Kidney epithelial cell (primary cell): ENCODE results near the gene EPM2AIP1. TPM values are rescaled to one million over a fixed set of nuclear protein-coding genes. Genes with fewer than 3 reads are reported as not detected.

Experiments used
- DNase-seq: peaks from one replicate; pipeline ENCODE4 v3.0.0-alpha.2; 2010; ENCODE audit warnings: low read depth
- H3K27me3 ChIP-seq: 2 replicates; pipeline ENCODE4 v1.6.0; 2011; ENCODE audit warnings: low read length; ENCODE audit not compliant: control insufficient read depth, insufficient read depth
- H3K36me3 ChIP-seq: 2 replicates; pipeline ENCODE4 v1.5.1; 2011; ENCODE audit warnings: low read length; ENCODE audit not compliant: control insufficient read depth, insufficient read depth
- H3K4me3 ChIP-seq: 2 replicates; pipeline ENCODE4 v1.5.1; 2011; ENCODE audit warnings: low read depth, mild to moderate bottlenecking, control low read depth, low read length
- total RNA-seq: library from RNA; depleted of rRNA; stranded (reverse); fragments of >200 nt; gene quantifications from 2 replicates; pipeline ENCODE4 v1.2.3, GENCODE V29; 2015
- TF ChIP-seq, protein P1 (sequence below): IDR thresholded peaks from 2 replicates; pipeline ENCODE4 v1.5.1; 2011; ENCODE audit warnings: mild to moderate bottlenecking, moderate library complexity, low read length, control low read depth, inconsistent platforms; ENCODE audit not compliant: insufficient read depth, poor library complexity, severe bottlenecking

EPM2AIP1 gene
- total RNA-seq, 1 donor from 2014 or later: 5.7 TPM

DNA sequence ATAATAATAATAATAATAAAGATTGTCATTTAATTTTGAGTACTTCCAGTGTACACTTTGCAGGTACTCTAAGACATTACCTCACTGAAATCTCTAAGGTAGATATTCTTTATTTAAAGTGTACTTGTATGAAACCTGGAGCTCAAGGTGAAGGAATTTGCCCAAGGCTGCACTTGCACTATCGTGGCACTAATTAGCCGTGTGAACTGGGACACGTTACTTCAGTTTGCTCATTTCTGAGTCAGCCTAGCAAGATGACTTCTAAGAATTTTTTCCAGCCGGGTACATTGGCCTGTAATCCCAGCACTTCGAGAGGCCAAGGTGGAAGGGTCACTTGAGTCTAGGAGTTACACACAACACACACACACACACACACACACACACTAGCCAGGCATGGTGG is 33.9 kb upstream of the EPM2AIP1 start:
- no peak for DNase-seq
- no peaks in the 10 kb centered on the region for H3K27me3 ChIP-seq
- H3K36me3 ChIP-seq: peaks cover 2% of the 10 kb centered on the region
- TF ChIP-seq, protein P1, sequence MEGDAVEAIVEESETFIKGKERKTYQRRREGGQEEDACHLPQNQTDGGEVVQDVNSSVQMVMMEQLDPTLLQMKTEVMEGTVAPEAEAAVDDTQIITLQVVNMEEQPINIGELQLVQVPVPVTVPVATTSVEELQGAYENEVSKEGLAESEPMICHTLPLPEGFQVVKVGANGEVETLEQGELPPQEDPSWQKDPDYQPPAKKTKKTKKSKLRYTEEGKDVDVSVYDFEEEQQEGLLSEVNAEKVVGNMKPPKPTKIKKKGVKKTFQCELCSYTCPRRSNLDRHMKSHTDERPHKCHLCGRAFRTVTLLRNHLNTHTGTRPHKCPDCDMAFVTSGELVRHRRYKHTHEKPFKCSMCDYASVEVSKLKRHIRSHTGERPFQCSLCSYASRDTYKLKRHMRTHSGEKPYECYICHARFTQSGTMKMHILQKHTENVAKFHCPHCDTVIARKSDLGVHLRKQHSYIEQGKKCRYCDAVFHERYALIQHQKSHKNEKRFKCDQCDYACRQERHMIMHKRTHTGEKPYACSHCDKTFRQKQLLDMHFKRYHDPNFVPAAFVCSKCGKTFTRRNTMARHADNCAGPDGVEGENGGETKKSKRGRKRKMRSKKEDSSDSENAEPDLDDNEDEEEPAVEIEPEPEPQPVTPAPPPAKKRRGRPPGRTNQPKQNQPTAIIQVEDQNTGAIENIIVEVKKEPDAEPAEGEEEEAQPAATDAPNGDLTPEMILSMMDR: no peak
- no peak overlapping the region for H3K4me3 ChIP-seq

DNA sequence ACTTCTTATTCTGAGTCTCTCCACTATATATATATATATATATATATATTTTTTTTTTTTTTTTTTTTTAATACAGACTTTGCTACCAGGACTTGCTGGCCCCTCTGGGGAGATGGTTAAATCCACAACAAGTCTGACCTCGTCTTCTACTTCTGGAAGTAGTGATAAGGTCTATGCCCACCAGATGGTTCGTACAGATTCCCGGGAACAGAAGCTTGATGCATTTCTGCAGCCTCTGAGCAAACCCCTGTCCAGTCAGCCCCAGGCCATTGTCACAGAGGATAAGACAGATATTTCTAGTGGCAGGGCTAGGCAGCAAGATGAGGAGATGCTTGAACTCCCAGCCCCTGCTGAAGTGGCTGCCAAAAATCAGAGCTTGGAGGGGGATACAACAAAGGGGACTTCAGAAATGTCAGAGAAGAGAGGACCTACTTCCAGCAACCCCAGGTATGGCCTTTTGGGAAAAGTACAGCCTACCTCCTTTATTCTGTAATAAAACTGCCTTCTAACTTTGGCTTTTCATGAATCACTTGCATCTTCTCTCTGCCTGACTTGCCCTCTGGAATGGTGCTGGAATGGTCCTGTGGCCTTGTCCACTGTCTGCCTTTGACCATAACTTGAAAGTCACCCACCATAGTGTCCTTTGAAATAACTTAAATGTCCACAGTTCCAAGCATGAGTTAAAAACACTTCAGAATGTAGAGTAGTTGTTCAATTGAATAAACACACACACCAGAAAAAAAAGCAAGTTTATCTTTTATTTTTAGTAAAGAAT is 32.8 kb upstream of the EPM2AIP1 start:
- peaks cover 2% of the 10 kb centered on the region for H3K36me3 ChIP-seq
- DNase-seq: no peak
- no peak overlapping the region for H3K4me3 ChIP-seq
- TF ChIP-seq, protein P1: no peak
- no peaks in the 10 kb centered on the region for H3K27me3 ChIP-seq

DNA sequence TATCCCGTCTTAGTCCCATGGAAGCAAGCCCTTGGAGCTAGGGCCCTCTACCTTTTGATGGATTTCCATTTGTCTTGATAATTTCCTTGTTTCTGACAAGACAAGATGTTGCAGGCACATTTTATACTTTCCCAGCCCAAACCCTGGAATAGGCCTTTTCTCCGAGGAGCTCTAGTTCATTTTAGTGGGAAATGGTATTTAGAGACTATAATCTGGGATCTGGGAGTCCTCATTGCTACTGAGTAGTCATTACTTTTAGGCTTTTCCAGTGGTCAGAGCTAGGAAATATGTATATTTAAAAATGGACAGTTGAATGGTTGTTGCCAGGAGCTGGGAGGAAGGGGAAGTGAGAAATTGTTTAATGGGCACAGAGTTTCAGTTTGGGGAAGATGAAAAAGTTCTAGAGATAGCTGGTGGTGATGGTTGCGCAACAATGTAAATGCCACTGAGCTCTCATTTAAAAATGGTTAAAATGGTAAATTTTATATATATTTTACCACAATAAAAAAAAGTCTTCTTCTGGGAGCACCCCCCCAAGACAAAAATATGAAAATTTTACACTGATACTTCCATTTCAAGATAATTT is 32.0 kb upstream of the EPM2AIP1 start:
- Histone ChIP-seq H3K27me3 (no peaks in the 10 kb centered on the region), H3K4me3 (no peak overlapping the region), H3K36me3 (peaks cover 2% of the 10 kb centered on the region)
- TF ChIP-seq, protein P1: no peak
- no peak for DNase-seq

DNA sequence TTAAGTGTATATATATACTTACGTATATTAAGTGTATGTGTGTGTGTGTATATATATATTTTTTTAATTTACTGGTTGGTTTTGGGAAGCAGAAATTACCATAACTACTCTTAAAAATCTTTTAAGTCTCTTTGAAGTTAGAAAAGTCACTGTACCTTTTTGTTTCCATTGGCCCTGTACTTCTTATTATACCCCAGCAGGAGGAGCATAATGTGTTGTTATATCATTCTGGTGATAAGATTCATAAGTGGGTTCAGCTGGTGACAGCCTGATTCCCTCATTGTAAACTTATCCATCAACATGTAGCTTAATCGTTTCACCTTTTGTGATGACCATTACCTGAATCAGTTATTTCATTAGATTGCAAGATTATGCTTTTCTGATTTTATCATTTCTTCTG is 31.2 kb upstream of the EPM2AIP1 start:
- DNase-seq: no peak
- TF ChIP-seq, protein P1: peak; percentile 4
- H3K27me3 ChIP-seq: no peaks in the 10 kb centered on the region
- H3K4me3 ChIP-seq: no peak overlapping the region
- H3K36me3 ChIP-seq: peaks cover 2% of the 10 kb centered on the region

DNA sequence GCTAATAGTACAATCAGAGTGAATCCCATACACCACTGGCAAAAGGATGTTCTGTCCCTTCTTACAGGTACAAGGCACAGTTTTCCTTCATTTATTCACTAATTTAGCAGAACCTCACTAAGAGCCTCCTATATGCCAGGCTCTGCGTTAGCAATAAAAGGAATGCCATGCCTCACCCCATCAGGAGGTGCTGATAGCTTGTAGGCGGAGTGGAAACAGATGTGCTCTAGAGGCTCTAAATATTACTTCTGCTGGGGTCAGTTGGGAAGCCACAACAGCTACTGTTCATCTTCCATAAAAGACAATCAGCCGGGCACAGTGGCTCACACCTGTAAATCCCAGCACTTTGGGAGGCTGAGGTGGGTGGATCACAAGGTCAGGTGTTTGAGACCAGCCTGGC is 24.8 kb upstream of the EPM2AIP1 start:
- no peak for DNase-seq
- Histone ChIP-seq H3K27me3 (no peaks in the 10 kb centered on the region), H3K4me3 (no peak overlapping the region), H3K36me3 (peaks cover 4% of the 10 kb centered on the region)
- TF ChIP-seq, protein P1: no peak
